Upper lobe of left lung (tissue), 6 donors: Measurements from ENCODE around the gene HIGD1C. TPM values are rescaled to one million over a fixed set of nuclear protein-coding genes. Genes with fewer than 3 reads are reported as not detected.
A peak's percentile ranks its signal among the peaks of the same experiment; 100 is the strongest.
"Not testable (repeated sequence)": the region's sequence is repeated elsewhere in the genome, so short reads cannot be mapped to it uniquely, and the experiment has no call there.

ENCODE experiments used
- ATAC-seq, 2 donors: fragments of 200-7000 bp; cut with Tn5 transposase; one replicate each; pipeline ENCODE4 v1.9.1; 2022; ENCODE audit warnings: mild to moderate bottlenecking in 2 of 2, moderate library complexity in 2 of 2; ENCODE audit not compliant: low FRiP score in 2 of 2
- DNase-seq, 2 donors: peaks; one replicate each; pipeline ENCODE4 v3.0.0-alpha.2; 2019 to 2020
- H3K27ac ChIP-seq, 4 donors: fragments of 200-600 bp; sonication (generic); one replicate each; pipeline ENCODE4 v1.5.1; 2016 to 2019
- H3K27me3 ChIP-seq, 4 donors: fragments of 200-600 bp; sonication (generic); one replicate each; pipeline ENCODE4 v1.5.1; 2017 to 2019
- H3K36me3 ChIP-seq, 4 donors: fragments of 200-600 bp; sonication (generic); one replicate each; pipeline ENCODE4 v1.5.1; 2016 to 2019
- H3K4me1 ChIP-seq, 4 donors: fragments of 200-600 bp; sonication (generic); one replicate each; pipeline ENCODE4 v1.5.1; 2018 to 2019
- H3K4me3 ChIP-seq, 4 donors: fragments of 200-600 bp; sonication (generic); one replicate each; pipeline ENCODE4 v1.5.1; 2017 to 2019; ENCODE audit warnings: mild to moderate bottlenecking in 2 of 4, moderate library complexity in 1 of 4
- H3K9me3 ChIP-seq, 4 donors: fragments of 200-600 bp; sonication (generic); one replicate each; pipeline ENCODE4 v1.5.1; 2018 to 2019
- CTCF ChIP-seq, 6 experiments: fragments of 450-650 bp in 4 of 6; fragments of 200-600 bp in 2 of 6; sonication (generic) in 2 of 6; IDR thresholded peaks; one replicate each; pipeline ENCODE4 v1.5.1; 2016 to 2019; ENCODE audit warnings: antibody characterized with exemption in 6 of 6
- EP300 ChIP-seq, 4 donors: sonication (generic); formaldehyde crosslinking; IDR thresholded peaks; one replicate each; pipeline ENCODE4 v1.5.1; 2017; ENCODE audit warnings: antibody characterized with exemption in 4 of 4, control low read depth in 2 of 4
- POLR2A ChIP-seq, 4 donors: fragments of 450-650 bp; IDR thresholded peaks; one replicate each; pipeline ENCODE4 v1.5.1; 2016 to 2017; ENCODE audit warnings: antibody characterized with exemption in 4 of 4, mild to moderate bottlenecking in 2 of 4
- POLR2AphosphoS5 ChIP-seq, 2 donors: sonication (generic); formaldehyde crosslinking; IDR thresholded peaks; one replicate each; pipeline ENCODE4 v1.5.1; 2017; ENCODE audit warnings: antibody characterized with exemption in 2 of 2
- WGBS, 2 donors: methylation state at CpG; one replicate each; pipeline ENCODE4 v1.1.5; 2017 to 2018; 5-methylcytosine and 5-hydroxymethylcytosine counted together
- total RNA-seq, 6 donors: library from RNA; depleted of rRNA in 4 of 6; stranded (reverse); fragments of >200 nt in 4 of 6; gene quantifications; one replicate each; pipeline versions ENCODE4 v1.1.0 to v1.2.1, GENCODE V29; 2016 to 2021
- donor health status: DM: no; HTN: no; CAD: no; lungs with moderate emphysema.
- donor health status: DM: no; HTN: yes; CAD: no; lungs with severe emphysema.

The HIGD1C gene
- total RNA-seq, 6 donors from 2014 or later: not detected

GRCh38 chr12:51011955-51012354 lies 59.6 kb downstream of the HIGD1C start:
- Histone ChIP-seq H3K27me3 (no peaks in the 10 kb centered on the region), H3K9me3 (no peaks in the 10 kb centered on the region), H3K4me1 (peaks cover 26 to 52% (median 29%) of the 10 kb centered on the region in 4 donors), H3K27ac (peak overlapping the region in 3 of 4 donors; percentile 36 to 72 (median 53)), H3K4me3 (no peak overlapping the region), H3K36me3 (peaks cover 0 to 15% (median 8%) of the 10 kb centered on the region in 4 donors)
- ATAC-seq: peak in 1 of 2 donors; percentile 58
- TF ChIP-seq EP300 (IDR thresholded peaks at IDR 0.05) (no peak), CTCF (IDR thresholded peaks at IDR 0.05) (no peak), POLR2A (IDR thresholded peaks at IDR 0.05) (no peak), POLR2AphosphoS5 (IDR thresholded peaks at IDR 0.05) (no peak)
- WGBS, 2 donors: 27 to 52% methylated on average over 4 of the region's 4 CpGs
- peak in 1 of 2 donors; percentile 63 for DNase-seq

GRCh38 chr12:51012570-51013236 lies 60.4 kb downstream of the HIGD1C start:
- H3K4me3 ChIP-seq: no peak overlapping the region
- peaks cover 30 to 57% (median 36%) of the 10 kb centered on the region in 4 donors for H3K4me1 ChIP-seq
- H3K27me3 ChIP-seq: no peaks in the 10 kb centered on the region
- no peaks in the 10 kb centered on the region for H3K9me3 ChIP-seq
- WGBS, 2 donors: 35 to 48% methylated on average over 5 of the region's 5 CpGs
- TF ChIP-seq EP300 (IDR thresholded peaks at IDR 0.05) (peak in 2 of 4 donors; percentile 13 to 36), CTCF (IDR thresholded peaks at IDR 0.05) (no peak), POLR2A (IDR thresholded peaks at IDR 0.05) (no peak), POLR2AphosphoS5 (IDR thresholded peaks at IDR 0.05) (no peak)
- peak overlapping the region in 3 of 4 donors; percentile 51 to 72 (median 53) for H3K27ac ChIP-seq
- H3K36me3 ChIP-seq: peaks cover 0 to 8% (median 3%) of the 10 kb centered on the region in 4 donors
- DNase-seq (no peak), ATAC-seq (peak in 1 of 2 donors; percentile 46)

GRCh38 chr12:51013441-51013840 lies 61.1 kb downstream of the HIGD1C start:
- ATAC-seq (no peak), DNase-seq (no peak)
- Histone ChIP-seq H3K27ac (peak overlapping the region in 2 of 4 donors; percentile 51 to 70), H3K36me3 (peaks cover 0 to under 1% (median 0%) of the 10 kb centered on the region in 4 donors), H3K9me3 (no peaks in the 10 kb centered on the region), H3K4me3 (no peak overlapping the region), H3K27me3 (no peaks in the 10 kb centered on the region), H3K4me1 (peaks cover 30 to 58% (median 37%) of the 10 kb centered on the region in 4 donors)
- TF ChIP-seq CTCF (IDR thresholded peaks at IDR 0.05) (no peak), POLR2AphosphoS5 (IDR thresholded peaks at IDR 0.05) (no peak)
- WGBS, 2 donors: 89 to 93% methylated on average over 7 of the region's 7 CpGs

GRCh38 chr12:51014467-51014866 lies 62.1 kb downstream of the HIGD1C start:
- not testable (repeated sequence) for H3K4me3 ChIP-seq, H3K27me3 ChIP-seq, ATAC-seq, H3K9me3 ChIP-seq, H3K27ac ChIP-seq, DNase-seq, H3K36me3 ChIP-seq
- WGBS, 2 donors: 79 to 87% methylated on average over 9 of the region's 9 CpGs
- H3K4me1 ChIP-seq: peaks cover 30 to 51% (median 39%) of the 10 kb centered on the region in 4 donors

GRCh38 chr12:51017452-51017851 lies 65.1 kb downstream of the HIGD1C start:
- TF ChIP-seq CTCF (IDR thresholded peaks at IDR 0.05): no peak
- no peak for TF ChIP-seq POLR2A (IDR thresholded peaks at IDR 0.05)
- H3K27ac ChIP-seq: no peak overlapping the region
- ATAC-seq: no peak
- DNase-seq: no peak
- peaks cover 26 to 59% (median 44%) of the 10 kb centered on the region in 4 donors for H3K4me1 ChIP-seq
- no peak overlapping the region for H3K4me3 ChIP-seq
- H3K36me3 ChIP-seq: no peaks in the 10 kb centered on the region
- no peaks in the 10 kb centered on the region for H3K27me3 ChIP-seq
- H3K9me3 ChIP-seq: no peaks in the 10 kb centered on the region
